C1 segment of cervical spinal cord (tissue), 14 donors: Measurements from ENCODE around the gene RAPGEF4.
"Not testable (repeated sequence)": the region's sequence is repeated elsewhere in the genome, so short reads cannot be mapped to it uniquely, and the experiment has no call there.

Source experiments
- DNase-seq, 14 donors: peaks; one replicate each; lab custom pipeline; 2025; lab: John Stamatoyannopoulos, UW

The RAPGEF4 gene

DNA sequence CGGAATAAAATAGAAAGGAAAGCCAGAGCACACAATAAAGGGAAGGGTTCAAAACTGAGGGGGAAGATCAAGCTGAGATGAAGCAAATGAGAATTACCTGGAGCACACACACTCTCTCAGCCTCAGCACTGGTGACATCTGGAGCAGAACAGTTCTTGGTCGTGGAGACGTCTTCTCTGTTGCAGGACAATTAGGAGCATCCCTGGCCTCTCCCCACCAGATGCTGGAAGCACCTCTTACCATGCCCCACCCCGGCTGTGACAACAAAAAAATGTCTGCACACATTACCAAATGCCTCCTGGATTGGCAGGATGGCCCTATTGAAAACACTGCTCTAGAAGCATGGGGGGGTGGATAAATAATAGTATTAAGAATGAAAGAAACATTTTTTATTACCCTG, 296.4 kb downstream of the RAPGEF4 start:
- DNase-seq: no peak

DNA sequence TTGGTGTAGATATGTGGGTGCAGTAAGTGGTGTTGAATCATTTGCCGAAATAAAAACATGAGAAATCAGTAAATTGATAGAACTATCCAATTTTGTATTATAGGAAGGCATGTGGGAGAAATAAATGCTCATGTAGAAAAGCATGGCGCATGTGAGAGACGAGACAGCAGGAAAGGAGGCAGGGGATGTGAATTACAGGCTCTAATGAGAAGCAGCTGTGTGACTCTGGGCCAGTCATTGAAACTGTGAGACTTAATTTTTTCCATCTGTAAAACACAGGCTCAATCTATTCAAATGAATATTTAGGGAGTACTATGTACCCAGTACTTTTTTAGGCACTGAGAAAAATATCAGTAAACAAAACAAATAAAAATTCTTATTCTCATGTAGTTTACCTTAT, 297.4 kb downstream of the RAPGEF4 start:
- DNase-seq: no peak

DNA sequence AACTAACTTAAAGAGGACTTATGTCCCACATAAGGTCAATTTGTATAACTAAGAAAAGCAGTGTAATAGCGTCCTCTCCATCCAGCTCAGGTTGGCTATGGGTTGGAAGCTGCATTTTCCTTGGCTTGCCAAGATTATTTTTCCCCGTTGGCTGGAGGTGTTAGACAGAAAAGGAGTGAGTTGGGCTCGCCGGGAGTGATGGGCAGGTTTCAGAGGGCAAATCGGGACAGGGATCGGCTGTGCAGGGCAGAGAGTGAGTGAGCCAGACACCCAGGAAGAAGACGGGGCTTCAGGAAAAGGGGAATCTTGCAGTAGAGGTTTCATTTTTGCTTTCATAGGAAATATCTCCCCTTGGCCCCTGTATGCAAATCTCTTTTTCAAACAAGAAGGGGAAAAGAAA, 298.5 kb downstream of the RAPGEF4 start:
- DNase-seq: no peak

DNA sequence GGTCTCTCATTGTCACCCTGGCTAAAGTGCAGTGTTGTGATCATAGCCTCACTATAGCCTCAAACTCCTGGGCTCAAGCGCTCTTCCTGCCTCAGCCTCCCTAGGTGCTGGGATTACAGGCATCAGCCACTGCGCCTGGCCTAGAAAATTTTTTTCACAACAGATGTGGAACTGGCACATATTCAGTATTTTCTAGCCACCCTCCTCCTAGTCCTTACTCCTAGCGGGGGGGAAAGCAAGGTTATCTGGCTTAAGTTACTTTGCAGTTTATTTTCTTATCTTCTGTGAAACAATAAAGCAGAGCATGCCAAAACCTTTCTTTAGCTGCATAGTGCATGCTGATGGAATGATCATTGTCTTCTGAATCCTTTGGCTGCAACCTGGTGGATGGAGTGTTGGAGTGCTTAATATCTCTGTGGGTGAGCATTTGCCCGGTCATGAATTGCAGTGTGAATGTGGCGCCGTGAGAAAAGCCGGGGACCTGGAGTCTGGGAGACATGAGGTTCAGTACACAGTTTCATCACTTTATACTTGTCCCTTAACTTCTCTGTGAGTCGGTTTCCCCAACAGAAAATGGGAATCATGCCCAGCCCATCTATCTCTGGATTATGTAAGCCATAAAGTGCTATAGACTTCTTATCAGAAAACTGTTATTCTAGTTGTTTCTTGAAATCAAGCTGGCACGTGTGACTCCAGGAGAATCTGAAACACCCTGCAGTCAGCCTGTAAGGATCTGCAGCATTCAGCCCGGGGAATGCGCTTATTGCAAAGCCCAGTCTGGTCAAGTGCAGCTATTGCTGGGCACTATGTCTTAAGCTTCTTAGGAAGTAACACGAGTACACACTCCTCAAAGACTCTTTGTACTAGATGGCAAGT, 301.8 kb downstream of the RAPGEF4 start:
- no peak for DNase-seq

DNA sequence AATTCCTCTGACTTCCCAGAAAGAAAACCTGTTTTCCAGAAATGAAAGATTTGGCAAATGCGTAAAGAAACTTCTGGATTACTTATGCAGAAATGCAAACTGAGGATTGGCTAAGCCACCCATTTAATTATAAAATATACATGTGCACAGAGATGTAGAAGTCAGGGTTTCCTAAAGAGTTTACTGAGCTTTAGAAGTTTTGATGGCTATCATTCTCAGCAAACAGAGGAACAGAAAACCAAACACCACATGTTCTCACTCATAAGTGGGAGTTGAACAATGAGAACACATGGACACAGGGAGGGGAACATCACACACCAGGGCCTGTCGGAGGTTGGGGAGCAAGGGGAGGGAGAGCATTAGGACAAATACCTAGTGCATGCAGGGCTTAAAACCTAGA, 302.6 kb downstream of the RAPGEF4 start:
- not testable (repeated sequence) for DNase-seq

DNA sequence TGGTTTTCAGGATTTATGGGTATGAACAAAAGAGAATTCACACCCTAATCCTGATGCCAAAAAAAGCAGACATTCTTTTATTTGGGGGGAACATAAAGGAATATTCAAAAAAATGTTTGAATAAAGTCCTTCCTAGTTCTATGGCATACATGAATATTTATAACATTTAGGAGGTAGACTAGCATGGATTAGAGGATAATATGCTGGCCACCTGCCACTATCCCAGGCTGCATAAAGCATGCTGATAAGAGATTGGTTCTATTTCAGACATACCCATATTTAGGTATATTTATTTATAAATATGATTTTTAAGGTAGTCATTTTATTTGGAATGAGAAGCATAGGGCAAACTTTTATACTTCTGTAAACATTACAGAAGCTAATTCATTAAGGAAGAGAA, 305.1 kb downstream of the RAPGEF4 start:
- no peak for DNase-seq

DNA sequence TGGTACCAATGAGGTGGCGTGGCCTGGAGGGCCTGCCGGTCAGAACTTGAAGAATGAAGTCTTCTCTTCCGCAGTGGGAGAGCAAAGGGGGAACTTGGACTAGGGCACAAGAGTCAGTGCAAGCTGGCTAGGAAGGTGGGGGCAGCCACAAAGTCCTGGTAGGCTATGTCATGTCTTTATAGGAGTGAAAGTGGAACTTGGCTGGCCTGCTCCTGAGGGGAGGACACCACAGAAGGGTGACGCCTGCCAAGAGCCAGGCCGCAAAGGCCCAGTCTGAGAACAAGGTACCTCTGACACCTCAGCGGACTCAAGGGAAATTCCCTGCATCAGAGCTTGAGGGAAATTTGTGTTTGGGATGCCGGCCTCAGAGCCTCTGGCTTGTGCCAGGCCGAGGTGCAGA, 307.8 kb downstream of the RAPGEF4 start:
- peak in 5 of 14 donors; percentile 3 to 8 (median 5) for DNase-seq

DNA sequence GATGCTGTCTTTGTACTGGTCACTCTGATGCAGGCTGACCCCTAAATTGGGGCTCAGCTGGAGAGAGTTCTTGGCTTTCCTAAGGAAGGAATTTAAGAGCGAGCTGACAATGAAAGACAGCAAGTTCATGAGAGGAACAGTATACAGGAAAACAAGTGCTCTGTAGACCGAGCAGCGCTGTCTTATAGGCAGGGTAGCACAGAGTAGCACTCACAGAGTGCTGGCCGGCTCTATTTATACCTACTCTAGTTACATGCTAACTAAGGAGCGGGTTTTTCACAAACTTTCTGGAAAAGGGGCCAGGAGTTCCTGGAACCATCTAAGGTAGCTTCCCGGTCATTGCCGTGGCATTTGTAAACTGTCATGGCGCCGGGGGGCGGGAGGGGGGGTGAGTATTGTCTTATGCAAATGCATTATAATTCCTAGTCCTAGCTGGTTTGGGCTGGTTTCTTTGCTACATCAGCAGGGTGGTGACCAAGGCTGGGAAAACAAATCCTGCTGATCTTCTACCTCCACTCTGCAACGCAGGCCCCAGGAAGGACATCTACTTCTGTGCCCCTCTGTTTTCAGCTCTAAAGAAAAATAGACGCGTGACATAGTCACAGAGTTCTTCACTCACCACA, 308.4 kb downstream of the RAPGEF4 start:
- DNase-seq: no peak

DNA sequence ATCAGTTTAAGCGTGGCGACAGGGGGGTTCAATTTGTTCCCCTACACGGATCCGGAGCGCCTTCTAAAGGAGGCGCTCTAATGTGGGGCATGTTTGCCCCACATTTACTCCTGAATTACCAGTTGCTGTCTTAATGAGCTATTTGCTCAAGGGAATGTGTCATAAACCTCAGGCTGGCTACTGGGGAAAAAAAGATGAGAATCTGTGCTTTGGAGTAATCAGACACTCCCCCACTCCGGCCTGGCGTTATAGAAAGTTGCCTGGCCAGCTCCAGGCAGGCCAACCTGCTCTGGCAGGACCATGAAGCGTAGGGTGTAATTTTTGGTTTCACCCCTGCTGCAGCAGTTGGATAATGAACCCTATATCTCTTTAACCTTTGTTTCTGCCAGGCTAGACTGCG, 309.0 kb downstream of the RAPGEF4 start:
- no peak for DNase-seq

DNA sequence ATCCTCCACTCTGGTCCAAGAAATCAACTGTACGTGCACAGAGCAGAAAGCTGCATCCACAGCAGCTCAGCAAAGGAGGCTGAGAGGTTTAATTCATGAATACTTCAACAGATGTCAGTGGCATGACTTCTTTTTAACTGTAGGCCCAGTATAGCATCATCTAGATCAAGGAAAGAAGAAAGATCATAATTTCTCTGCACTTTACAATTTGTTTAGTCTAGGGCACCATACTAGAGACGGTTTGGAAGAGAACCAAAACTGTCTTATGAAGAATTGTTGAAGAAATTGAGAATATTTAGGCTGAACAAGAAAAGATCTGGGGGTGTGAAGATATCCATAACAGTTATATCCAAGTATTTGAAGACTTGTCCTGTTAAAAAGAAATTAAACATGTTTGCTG, 309.5 kb downstream of the RAPGEF4 start:
- no peak for DNase-seq

DNA sequence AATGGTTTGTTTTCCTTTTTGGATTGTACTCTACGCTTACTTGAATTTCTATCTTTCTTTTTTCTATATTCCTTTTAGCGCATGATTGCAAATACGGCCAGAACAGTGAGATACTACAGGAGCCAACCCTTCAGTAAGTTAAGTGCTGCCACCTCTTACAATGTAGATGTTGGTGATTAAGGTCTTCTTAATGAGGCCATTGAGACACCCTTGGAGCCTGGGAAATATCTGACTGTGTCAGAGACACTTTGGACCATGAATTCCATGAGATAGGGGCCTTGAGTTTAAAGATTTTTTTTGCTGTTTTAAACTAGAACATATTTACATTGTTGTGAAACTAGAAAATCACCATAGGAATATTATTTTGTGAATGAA, 312.9 kb downstream of the RAPGEF4 start:
- DNase-seq: no peak

DNA sequence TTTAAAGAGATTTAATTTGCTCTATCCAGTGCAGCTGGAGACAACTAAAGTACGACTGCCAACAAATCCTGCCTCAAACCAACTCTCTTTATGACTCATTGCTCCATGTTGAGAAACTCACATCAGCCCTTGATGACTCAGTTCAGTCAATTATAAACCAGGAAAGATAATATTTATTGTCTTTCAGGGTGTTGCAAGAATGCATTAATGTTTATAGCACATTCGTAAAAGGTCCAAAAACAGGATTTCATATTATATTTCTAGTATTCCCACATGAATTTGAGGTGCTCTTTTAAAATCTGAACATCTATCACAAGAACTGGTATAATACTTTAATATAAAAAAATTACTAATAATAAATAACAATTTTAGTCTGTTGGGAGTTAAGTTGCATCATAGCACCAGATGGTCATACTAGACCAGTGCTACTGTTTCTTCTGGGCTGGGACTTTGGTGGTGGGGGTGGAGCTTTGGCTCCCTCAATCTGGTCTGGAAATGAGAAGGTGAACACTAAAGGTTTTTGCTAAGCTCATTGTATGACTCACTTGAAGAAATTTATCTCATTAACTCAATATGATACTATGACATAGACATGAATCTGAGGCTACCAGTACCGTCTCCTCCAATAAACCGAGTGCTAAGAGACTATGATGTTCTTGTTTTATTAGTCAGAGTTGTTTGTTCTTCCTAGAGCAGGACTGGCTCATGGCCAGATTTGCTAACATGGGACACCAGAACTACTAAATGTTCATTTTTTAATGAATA, 313.4 kb downstream of the RAPGEF4 start:
- DNase-seq: no peak

DNA sequence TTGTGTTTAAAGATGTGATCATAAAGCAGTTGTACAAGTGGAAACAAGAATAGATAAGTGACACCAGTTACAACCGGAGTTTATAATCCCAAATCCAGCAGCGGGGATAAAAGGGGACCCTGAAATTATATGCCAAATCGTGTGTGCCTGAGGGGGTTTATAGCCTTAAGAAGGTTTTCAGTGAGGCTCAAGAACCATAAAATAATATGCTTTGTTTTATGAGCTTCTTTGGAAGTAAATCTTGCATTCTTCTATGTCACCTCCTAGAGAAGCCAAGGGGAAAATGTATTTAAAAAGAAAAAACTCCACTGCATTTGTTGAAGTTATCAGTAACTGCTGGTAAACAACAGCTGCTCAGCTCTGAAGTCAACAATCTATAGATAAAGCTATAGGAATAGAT, 314.2 kb downstream of the RAPGEF4 start:
- no peak for DNase-seq

DNA sequence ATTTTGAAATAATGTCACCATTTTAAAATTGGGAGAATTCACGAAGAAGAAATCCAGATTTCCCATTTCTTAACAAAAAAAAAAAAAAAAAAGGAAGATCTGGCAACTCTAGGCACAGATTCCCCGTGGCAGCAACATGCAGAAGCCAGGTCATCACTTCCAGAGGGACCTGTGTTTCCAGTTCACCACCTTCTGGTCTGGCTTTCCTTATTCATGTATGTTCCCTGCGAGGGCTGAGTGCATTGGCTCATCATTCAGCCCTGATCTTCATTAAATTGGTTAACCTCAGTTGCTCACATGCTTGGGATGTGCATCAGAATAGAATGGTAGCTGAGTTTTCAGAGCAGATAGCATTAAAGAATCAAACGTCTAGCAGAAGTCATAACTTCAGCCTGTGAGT, 315.0 kb downstream of the RAPGEF4 start:
- DNase-seq: no peak

DNA sequence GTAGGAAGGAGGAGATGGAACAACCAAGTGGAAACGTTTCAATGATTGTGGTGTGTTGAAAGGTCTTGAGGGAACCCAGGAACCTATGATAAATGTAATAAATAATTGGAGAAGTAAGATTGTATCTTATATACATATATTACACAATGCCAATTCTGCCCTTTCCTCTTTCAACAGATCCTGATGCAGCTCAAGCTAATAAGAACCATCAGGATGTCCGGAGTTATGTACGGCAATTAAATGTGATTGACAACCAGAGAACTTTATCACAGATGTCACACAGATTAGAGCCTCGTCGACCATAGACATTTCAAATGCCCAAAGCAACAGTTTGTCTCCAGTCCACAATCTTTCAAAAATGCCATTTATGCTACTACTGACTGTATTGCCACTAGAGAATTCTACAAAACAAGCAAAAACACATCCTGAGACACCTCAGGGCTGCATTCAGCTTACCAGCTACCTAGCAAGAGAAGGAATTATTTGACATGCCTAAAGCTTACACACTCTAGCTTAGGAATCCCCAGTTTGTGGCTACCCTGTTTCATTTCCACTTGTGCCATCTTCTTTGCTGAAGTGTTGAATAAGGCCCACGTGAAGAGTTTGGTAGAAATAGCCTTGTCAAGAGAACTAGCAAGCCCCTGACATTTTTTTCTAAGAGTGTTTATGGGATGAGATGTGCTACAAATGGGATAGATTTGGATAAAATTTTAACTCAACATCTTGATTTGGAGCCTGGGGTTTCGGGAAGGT, 316.0 kb downstream of the RAPGEF4 start:
- DNase-seq: no peak

DNA sequence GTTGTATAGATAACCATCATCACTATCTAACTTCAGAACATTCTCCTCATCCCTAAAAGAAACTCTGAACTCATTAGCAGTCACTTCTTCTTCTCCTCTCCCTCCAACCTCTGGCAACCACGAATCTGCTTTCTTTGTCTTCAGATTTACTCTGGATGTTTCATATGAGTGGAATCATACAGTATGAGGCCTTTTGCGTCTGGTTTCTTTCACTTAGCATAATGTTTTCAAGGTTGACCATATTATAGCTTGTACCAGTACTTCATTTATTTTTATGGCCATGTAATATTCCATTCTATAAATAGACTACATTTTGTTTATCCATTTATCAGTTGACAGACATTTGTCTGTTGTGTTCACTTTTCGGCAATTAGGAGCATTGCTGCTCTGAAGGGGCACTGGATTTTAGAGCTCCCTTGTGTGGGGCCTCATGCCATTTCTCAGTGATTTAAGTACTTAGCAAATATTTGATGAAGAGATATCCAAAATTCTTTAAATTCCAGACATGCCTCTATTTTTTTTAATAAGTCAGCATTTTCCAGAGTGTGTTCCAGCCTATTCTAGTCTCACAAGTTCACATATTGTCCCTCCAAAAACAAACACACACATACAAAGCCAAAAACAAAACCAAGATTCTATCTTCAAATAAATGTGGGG, 317.5 kb downstream of the RAPGEF4 start:
- no peak for DNase-seq

DNA sequence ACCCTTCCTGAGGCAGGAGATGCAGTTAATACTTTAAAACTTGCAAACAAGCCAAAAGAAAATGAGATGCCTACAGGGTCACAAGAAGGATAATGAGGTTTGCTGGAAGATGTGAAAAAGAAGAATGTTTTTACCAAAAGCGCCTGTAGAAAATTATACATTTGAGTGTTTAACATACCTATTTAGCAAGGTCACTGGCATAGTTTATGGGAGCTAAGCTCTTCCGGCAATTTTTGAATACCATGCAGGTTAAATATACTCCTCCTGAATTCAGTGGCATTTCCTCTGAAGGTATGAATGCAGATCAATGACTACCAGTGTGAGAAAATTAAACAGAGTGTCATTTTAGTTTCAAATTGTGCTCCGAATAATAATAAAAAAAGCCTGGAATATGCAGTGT, 318.8 kb downstream of the RAPGEF4 start:
- no peak for DNase-seq

DNA sequence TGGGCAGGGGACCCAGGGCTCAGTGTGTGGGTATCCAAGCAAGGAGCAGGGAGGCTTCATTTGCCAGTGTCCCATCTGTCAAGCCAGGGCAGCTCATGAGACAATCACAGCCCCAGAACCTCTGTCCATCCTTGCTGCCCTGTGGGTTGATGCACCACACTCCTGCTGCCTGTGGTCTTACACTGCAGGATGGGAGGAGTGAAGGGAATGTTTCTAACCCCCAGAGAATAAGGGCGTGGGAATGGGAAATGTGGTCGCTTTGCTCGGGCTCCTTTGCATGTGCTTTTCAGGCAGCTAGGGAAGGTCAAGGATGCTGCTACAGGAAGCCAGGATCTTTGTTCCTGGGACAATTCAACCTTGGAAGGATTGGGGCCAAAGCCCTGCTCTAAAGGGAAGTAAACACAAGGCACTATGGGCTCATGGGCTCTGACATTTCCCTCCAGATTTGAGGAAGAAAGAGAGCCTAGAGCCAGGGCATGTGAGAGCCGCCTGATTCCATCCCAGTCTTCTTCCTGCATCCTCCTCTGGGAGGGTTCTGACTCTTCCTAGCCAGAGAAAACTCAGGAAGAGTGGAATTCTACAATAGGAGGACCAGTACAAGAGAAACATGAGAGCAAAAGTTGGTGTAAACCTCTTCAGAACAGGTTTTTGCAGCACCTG, 321.2 kb downstream of the RAPGEF4 start:
- DNase-seq: peak in 1 of 14 donors; percentile 1

DNA sequence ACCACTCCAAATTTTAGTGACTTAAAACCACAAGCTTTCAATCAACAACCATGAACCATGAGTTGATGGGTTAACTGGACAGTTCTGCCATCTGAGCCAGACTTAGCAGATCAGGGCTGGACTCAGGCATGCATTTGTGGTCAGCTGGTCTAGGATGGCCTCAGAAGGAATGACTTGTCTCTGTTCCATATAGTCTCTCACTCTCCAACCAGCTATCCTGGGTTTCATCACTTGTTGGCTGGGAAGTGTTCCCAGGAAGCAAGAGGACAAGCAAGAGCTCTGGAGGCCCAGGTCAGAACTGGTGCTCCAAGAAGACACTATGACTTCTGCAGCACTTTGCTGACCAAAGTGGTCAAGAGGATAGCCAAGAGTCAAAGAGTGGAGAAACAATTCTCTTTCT, 322.5 kb downstream of the RAPGEF4 start:
- no peak for DNase-seq

DNA sequence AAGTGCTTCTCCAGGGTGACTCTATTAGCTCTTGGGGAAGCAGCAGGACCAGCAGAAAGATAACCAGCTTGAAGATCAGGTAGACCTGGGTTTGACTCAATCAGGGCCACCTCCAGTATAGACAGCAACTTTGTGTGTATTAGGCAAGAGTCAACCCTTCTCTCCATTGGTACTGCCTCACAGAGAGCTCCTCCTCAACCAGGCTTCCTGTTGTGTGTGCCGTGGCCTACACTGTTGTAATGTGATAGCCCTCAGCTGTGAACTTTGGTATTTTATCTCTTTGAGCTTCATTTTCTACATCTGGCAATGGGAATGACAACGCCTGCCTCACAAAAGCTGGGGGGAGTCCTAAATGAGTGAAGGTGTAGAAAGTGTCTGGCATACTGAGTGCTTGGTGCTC, 323.0 kb downstream of the RAPGEF4 start:
- no peak for DNase-seq

DNA sequence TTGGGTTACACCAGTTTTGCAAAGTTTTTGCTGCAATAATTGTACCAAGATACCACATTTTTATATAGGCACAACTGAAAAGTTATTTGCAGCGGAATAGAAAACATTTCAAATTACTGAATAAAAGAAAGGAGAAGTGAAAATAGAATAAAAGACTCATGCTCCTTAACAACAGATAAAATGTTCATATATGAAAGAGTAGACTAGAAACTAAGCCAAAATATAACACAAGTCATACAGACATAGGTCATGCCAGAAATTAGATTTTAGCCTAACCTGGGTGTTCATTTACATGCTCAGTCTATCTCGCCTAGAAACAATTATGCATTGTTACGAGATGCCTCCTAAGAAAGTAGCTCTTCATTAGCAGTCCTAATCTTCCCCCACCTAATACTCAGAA, 323.6 kb downstream of the RAPGEF4 start:
- no peak for DNase-seq
